GM19193 (cell line): ENCODE data around the gene TNIK.

Source experiments
- POLR2A ChIP-seq: IDR thresholded peaks from 4 replicates; pipeline ENCODE4 v1.6.1; 2011; ENCODE audit not compliant: insufficient read depth, insufficient read length; ENCODE audit errors: extremely low read depth

TNIK gene

DNA sequence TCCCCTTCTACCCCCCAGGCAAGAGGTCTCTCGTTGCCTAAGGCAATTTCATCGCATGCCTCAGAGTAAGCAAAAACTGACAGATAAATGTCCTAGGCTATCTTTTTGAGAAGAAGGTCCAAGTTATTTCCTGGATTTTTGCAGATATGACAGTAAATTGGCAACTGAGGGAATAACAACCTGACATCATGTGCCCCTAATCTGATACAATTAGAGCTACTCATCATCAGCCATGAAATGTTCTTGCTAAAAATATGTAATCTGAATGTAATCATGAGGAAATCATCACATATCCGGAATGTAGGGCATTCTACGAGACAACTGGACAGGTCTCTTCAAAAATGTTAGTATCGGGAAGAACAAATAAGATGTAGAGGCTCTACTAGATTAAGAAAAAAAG is 44.1 kb downstream of the TNIK start:
- TF ChIP-seq POLR2A: no peak

DNA sequence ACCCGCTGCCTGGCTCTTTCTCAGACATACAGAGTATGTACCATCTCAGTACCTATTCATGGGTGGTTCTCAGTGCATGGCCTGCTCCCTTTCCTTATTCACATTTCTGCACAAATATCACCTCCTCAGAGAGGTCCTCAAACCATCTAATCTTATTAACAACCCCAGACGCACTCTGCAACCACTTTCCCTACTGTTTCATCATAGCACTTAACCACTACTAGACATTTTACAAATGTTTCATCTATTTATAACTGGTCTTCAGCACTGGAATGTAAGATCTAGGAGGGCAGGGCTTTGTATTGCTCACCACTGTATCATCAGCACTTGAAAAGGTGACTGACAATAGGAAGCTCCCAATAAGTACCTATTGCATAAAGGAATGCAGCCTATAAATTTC is 45.1 kb downstream of the TNIK start:
- TF ChIP-seq POLR2A: no peak

DNA sequence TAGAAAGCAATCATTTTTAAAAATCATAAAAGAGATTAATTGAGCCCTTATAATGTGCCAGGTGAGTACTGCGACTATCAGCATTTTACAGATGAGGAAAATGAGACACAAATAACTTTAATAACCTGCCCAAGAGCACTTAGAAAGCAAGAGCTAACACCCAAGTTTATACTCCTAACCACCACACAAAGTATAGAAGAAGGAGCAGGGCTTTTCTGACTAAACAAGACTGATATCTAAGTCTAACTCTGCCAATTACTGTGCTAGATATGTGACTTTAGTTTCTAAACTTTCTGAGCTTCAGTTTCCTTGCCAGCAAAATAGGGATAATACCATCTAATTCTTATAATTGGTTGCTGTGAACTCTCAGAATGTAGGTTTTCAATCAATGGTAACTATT is 47.7 kb downstream of the TNIK start:
- no peak for TF ChIP-seq POLR2A

DNA sequence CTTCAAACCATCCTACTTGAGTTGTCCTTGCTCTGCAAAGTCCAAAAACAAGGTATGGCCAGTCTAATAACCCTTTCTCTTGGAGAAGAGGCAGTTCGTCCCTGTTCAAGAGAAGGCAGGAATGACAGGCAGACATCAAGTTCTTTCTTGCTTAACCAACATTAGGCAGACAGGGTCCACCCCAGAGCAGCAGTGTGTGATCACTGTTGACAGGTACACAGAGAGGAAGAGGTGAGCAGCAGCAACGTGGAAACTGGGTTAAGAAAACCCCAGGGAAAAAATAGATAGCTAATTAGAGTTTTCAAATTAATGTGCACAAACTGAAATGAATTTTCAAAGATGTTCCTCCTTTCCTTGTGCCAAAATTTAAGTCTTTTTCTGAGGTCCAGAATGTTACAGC is 48.2 kb downstream of the TNIK start:
- TF ChIP-seq POLR2A: no peak

DNA sequence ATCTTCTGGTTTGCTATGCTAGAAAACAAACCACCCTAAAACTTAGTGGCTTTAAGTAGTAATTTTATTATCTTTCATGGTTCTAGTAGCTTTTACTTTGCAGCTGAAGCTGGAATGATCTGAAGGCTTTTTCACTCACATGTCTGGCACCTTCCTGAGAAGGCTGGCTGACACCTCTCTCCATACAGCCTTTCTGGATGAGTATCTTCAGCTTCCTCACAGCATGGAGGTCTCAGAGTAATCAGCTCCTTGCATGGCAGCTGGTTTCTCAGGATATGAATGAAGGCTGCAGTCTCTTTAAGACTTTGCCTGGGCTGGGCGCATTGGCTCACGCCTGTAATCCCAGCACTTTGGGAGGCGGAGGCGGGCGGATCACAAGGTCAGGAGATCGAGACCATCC is 50.0 kb downstream of the TNIK start:
- no peak for TF ChIP-seq POLR2A

DNA sequence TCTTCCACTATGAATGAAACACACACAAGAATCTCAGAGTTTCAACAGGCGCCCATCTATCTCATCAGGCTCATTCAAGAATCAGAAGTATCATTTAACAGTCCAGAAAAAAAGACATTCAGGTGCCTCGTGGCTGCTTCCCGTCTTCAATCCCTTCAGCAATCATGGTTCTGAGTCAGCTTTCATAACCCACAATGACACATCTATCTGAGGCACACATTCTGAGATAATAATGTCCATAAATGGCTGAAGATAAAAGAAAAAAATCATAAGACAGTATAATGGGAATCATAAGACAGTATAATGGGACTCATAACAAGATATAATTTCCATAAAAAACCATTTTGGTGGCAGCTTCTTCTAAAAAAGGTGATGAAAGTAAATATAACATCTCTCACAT is 52.4 kb downstream of the TNIK start:
- TF ChIP-seq POLR2A: no peak

DNA sequence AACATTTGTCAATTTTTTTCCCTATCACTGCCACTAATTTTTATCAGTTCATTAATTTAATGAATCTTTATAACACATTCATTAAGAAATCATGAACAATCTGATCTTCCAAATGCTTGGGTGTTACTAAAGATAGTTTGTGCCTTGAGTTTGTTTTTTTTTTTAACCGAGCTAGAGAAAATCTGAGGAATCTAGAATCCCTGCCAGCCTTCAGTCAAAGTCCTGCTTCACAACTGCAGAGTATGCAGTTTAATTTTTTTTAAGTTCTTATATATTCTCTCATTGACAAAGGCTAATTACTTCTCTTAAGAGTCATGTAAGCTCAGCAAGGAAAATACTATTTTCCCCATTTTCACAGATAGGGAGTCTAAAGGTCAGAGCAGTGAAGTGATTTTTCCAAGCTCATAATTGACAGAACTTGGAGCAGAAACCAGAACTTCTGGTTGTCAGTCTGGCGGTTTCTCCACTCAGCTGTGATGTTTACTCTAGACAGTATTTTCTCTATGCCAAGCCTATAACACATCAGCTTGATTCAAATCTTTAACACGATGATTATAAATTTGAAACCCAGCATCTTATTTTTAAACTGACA is 55.7 kb downstream of the TNIK start:
- no peak for TF ChIP-seq POLR2A

DNA sequence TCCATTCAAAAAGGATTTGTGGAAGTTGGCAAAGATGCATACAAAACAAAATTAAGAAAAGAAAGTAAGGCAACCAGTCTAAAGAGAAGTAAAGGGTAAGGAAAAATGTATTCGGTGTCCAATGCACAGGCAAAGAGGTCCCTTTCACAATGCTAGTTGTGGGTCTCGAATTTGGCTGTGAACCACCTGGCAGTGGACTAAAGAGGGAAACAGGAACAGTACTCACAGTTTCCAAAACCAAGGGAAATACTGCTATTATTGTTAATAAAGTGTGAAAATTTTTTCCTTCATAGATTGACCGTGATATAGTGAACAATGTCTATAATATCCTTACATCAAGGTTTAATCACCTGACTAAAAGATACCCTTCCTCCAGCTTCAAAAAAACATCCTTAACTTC is 57.9 kb downstream of the TNIK start:
- TF ChIP-seq POLR2A: no peak

DNA sequence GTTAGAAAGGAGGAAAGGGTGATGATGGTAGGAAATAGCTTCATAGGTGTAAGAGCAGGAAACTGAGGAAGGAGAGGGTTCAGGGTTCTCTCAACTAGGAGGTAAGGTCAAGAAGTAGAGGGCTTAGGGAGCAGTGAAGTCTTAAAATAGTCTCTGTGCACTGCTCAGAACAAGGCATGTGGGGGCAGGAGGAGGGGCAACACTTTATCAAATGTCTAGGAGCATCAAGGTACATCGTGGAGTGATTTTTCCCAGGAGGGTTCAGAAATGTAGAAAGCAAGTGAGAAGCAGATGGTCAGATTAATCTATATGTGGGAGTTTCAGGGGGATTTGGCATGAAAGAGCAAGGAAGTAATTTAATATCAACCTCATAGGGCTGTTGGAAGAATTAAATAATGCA is 58.8 kb downstream of the TNIK start:
- no peak for TF ChIP-seq POLR2A

DNA sequence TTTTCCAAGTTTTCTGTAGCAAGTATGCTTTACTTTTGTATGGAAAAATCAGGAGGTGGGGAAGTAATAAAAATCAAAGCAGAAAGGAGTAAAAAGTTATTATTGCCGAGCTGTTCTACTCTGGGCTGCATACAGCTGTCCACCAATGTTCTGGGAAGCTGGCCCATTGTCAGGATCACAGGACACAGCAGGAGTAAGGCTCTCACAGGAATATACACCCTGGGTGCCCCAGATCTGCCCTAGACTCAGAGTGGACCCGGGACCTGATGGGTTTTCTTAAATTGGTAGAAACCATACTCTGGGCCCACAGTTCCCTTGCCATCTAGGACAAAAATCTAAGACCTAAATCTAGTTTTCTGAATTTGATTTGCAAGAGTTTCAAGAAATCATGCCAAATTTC is 60.4 kb downstream of the TNIK start:
- TF ChIP-seq POLR2A: no peak

DNA sequence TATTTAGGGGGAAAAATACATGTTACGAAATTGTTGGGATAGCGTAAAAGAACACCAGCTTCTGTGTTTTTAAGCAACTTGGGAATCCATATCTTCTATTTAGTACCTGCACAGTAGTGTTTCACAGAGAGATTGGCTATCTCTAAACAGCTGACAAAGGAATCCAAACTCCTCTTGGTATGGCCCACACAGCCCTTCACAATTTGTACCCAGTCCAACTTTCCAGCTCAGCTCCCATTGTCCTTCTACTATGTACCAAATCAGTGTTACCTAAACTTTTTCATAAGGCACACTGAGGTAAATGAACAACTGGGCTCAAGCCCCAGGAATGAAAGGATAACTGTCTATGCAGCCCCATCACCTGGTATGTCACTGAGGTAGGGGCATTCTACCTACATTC is 61.9 kb downstream of the TNIK start:
- TF ChIP-seq POLR2A: no peak

DNA sequence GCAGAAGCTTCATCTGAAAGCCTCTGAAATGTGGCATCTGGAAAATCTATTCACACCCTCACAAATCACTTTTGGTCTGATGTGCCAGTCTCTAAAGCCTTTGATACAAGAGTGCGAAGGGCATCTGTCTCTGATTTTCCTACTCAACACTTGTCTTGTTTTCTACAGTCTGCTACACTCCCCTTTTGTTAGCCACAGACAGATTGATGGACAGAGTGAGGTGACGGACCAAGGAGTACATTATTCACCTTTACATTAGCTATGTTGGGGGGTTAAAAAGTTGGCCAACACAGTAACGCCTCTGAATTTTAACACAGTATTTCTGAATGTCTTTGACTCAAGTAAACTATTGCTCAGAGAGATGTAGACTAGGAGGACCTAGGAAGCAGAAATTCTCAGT is 63.1 kb downstream of the TNIK start:
- no peak for TF ChIP-seq POLR2A

DNA sequence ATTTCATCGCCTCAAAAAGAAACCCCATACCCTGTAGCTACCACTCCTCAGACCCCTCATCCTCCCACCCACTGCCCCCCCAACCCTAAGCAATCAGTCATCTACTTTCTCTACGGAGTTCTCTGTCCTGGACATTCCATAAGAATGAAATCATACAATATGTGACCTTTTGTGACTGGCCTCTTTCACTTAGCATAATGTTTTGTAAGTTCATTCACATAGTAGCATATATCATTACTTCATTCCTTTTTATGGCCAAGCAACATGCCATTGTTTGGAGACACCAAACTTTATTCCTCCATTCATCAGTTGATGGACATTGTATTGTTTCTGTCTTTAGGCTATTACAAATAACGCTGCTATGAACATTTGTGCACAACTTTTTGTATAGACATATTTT is 64.2 kb downstream of the TNIK start:
- no peak for TF ChIP-seq POLR2A

DNA sequence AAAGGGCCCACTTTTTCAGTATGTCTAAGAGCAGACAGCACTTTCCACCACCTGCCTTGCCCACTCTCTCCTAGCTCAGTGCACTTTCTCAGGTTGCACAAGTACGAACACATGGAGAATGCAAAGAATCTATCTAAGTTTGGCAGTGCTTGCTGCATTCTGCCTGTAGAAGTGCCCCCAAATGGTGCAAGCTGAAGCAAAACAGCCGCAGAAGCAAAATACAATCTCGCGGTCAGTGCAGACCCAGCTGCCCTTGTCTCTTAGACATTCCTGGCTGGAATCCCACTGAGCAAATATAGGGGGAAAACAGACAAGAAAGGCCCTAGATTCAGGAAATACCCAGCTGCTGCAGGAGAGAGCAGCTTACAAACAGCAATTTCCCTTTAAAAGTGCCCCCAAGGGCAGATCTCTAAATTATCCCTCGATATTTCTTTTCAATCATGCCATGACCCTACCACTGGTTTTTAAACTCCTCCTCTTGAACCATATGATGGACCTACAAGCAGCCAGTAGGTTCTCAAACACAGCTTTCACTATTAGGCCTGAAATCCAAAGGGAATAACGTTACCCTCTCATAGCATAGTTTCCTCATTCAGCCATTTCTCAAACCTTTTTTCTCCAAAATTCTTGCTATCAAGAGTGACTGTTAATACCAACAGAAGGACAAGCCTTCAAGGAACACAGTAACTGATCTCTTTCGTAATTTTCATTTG is 67.0 kb downstream of the TNIK start:
- TF ChIP-seq POLR2A: no peak

DNA sequence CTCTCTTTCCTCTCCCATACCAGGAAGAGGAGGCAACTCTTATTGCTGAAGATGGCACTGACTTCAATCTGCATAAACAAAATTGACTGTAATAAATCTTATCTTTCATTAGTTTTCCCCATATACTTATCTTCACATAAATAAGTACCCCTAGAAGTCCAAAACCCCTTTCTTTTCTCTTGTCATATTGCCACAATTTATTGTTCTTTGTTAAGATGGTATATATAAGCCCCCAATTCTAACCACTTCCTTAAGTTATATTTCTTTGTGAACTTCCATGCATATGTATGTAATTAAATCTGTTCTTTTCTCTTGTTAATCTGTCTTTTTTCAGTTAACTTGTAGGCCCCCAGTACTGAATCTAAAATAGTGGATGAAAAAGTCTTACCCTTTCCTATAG is 68.8 kb downstream of the TNIK start:
- TF ChIP-seq POLR2A: no peak

DNA sequence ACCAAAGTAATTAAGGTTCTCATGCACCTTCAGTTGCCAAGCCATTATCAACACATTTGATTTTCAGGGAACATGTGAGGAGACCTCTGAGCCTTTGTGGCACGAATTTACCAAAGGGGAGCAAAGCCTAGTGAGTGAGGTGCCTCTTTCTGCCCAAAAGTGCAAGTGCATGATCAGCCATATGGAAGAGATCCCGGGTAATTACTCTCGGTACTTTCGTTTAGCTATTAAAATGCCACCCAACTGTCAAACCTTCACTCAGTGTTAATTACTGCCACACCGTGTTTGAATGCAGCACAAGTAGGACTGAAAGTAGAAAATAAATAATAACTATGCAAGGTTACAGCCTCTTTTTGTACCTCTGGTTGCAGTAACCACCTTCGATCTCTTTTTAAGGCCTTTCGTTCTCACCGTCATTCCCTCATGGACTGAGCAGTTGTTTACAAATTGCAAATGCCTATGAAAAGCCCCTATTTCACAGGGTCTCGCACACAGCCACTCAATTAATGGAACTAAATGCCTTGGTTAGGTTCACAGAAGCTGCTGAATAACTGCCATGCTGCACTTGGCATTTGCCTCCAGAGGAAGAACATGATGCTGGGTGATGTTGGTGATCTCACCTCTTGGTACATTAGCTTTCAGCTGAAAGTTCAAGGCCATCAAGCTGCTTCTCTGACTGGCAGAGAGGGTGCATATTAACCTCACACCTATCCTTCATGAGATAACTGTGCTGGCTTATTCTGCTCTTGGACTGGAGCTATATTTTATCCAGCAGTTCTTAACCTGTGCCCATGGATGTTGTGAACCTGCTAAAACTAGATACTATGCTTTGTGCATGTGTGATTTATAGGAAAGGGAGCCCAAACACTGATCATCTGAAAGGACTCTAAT is 69.9 kb downstream of the TNIK start:
- TF ChIP-seq POLR2A: no peak
